ENCODE measurements around the gene ABCG8. TPM values are rescaled to one million over a fixed set of nuclear protein-coding genes. Genes with fewer than 3 reads are reported as not detected.

ABCG8 gene
- total and polyA plus RNA-seq, 10 of the 15 experiments (the other 5 are each of a cell fraction or from before 2014, with no cell fraction given): not detected

DNA sequence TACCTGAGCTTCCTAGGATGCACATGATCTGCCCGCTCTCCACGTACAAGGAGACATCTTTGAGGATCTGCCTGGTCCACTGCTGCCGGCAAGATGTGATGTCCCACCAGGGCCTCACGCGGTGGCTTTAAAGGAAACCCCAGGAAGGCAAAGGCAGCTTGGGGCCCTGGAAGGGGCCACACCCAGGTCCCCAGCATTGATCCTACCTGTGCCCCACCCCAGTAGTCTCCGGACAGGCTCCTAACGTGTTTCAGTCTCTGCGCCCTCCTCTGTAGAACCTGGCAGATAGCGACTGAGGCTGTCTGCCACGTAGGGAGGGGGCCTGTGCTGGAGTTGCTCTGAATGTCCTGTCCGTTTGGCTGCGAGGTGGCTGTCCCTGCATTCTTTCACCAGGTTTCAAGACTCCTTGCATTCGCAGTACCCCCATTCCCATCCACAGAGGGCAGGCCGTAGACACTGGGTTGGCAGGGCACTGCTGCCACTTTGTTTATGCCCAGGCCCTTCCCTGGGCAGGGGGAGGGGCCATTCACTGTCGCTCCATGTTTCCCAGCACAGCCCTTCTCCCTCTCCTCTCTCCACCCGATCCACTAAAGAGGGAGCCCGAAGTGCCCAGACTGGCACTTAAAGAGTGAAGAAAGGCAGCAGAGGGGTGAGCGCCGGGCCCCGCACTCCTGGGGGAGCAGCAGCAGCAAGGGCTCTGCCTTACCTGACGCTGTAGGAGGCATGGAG, 776 bp upstream of the ABCG8 start:
- no peak overlapping the region for H2AFZ ChIP-seq (ENCODE audit: control insufficient read depth, low read depth, low read length)
- RAD21 ChIA-PET (ENCODE audit: unreplicated experiment): no interaction called here
- H3K79me2 ChIP-seq (ENCODE audit: control insufficient read depth, insufficient read depth, low read length): no peaks in the 10 kb centered on the region
- H3K4me2 ChIP-seq (ENCODE audit: control insufficient read depth, insufficient read depth): no peak overlapping the region
- POLR2A ChIA-PET: no interaction called here
- no peak overlapping the region for H3K4me3 ChIP-seq
- DNase-seq (ENCODE audit: low read depth, low spot score): no peak
- SMC1A ChIA-PET (ENCODE audit: uncharacterized antibody, unreplicated experiment): no interaction called here
- BruUV-seq (replicated peaks): no TSS peak
- TF ChIP-seq SKIL (IDR thresholded peaks at IDR 0.05; ENCODE audit: low read depth, poor library complexity, severe bottlenecking): no peak
- 55% methylated on average over 21 of the region's 21 CpGs for WGBS (ENCODE audit: insufficient coverage, insufficient replicate concordance, low lambda C conversion rate, missing lambda C conversion rate)
- H3K9me3 ChIP-seq (replicated peaks; ENCODE audit: control insufficient read depth, insufficient read depth, low read length): no peaks in the 10 kb centered on the region
- H3K27ac ChIP-seq (ENCODE audit: control insufficient read depth, insufficient read depth): no peak overlapping the region
- H3K9ac ChIP-seq (ENCODE audit: control insufficient read depth, insufficient read depth, low read length): no peak overlapping the region
- peaks cover 5 to 6% of the 10 kb centered on the region in 2 experiments; a peak in 3 of 4 replicates for H3K27me3 ChIP-seq (replicated peaks in 1 of 2; ENCODE audit: control insufficient read depth in 2 of 2, insufficient read depth in 2 of 2, low read length in 1 of 2)
- ATAC-seq: no peak
- H3K36me3 ChIP-seq (ENCODE audit: control insufficient read depth in 2 of 2, insufficient read depth in 2 of 2, low read length in 1 of 2): no peaks in the 10 kb centered on the region
- CTCF ChIA-PET: no interaction called here
- no peak for FAIRE-seq
- in situ Hi-C loops (cut with MboI) (no loop called here), intact Hi-C loops (cut with micrococcal nuclease; ENCODE audit: unreplicated experiment) (no loop called here)
- no peaks in the 10 kb centered on the region for H4K20me1 ChIP-seq (ENCODE audit: control insufficient read depth, insufficient read depth)
- no peaks in the 10 kb centered on the region for H3K4me1 ChIP-seq (ENCODE audit: control insufficient read depth, insufficient read depth, low read length)

DNA sequence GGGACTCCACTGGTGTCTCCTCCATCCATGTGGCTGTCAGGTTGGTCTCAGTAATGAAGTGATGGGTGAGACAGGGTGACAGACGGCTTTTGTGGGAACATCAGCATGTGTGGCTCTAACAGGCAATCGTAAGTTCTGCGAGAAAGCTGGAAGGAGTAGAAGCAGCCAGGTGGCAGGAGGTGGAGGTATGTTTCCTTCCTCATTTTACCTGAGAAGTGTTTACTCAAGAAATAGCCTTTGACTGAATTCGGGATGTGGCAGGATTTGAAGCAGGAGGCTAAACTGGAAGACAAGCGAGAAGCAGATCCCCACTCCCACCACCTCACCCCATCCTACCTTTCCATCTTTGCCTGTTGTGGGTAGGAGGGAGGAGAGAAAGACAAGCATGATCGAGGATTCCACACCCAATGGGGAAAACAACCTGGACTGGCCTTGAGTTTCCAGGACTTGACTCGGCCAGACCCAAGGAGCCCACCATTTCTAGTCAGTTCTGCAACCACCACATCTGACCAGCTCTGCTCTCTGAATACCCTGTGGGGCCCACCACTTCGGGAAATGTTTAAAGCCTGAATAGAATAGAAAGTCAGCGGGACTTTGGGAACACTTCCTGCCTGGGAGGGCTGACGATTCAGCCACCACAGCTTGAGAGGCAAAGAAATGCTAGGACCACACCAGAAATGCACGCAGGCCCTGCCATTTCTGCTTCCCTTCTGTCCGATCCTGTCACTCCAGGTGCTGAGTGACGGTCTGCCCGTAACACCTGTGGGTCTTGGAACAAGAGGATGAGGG, 1.2 kb downstream of the ABCG8 start:
- in situ Hi-C loops (cut with MboI) (no loop called here), intact Hi-C loops (cut with micrococcal nuclease; ENCODE audit: unreplicated experiment) (no loop called here)
- CTCF ChIA-PET: no interaction called here
- POLR2A ChIA-PET: no interaction called here
- RAD21 ChIA-PET (ENCODE audit: unreplicated experiment): no interaction called here
- 41% methylated on average over 14 of the region's 14 CpGs for WGBS (ENCODE audit: insufficient coverage, insufficient replicate concordance, low lambda C conversion rate, missing lambda C conversion rate)
- FAIRE-seq: no peak
- SMC1A ChIA-PET (ENCODE audit: uncharacterized antibody, unreplicated experiment): no interaction called here
- H4K20me1 ChIP-seq (ENCODE audit: control insufficient read depth, insufficient read depth): no peaks in the 10 kb centered on the region
- no peak overlapping the region for H3K4me3 ChIP-seq
- no peaks in the 10 kb centered on the region for H3K36me3 ChIP-seq (ENCODE audit: control insufficient read depth in 2 of 2, insufficient read depth in 2 of 2, low read length in 1 of 2)
- H3K79me2 ChIP-seq (ENCODE audit: control insufficient read depth, insufficient read depth, low read length): no peaks in the 10 kb centered on the region
- DNase-seq (ENCODE audit: low read depth, low spot score): no peak
- no peak for ATAC-seq
- H3K9ac ChIP-seq (ENCODE audit: control insufficient read depth, insufficient read depth, low read length): no peak overlapping the region
- H3K4me2 ChIP-seq (ENCODE audit: control insufficient read depth, insufficient read depth): no peak overlapping the region
- peaks cover 4 to 6% of the 10 kb centered on the region in 2 experiments; a peak in 3 of 4 replicates for H3K27me3 ChIP-seq (replicated peaks in 1 of 2; ENCODE audit: control insufficient read depth in 2 of 2, insufficient read depth in 2 of 2, low read length in 1 of 2)
- no peaks in the 10 kb centered on the region for H3K9me3 ChIP-seq (replicated peaks; ENCODE audit: control insufficient read depth, insufficient read depth, low read length)
- no peaks in the 10 kb centered on the region for H3K4me1 ChIP-seq (ENCODE audit: control insufficient read depth, insufficient read depth, low read length)
- no peak overlapping the region for H3K27ac ChIP-seq (ENCODE audit: control insufficient read depth, insufficient read depth)
- no TSS peak for BruUV-seq (replicated peaks)
- no peak overlapping the region for H2AFZ ChIP-seq (ENCODE audit: control insufficient read depth, low read depth, low read length)
- no peak for TF ChIP-seq STAT1 (conservative IDR thresholded peaks at IDR 0.05)
- no peak for TF ChIP-seq FOXK2 (IDR thresholded peaks at IDR 0.05)
- no peak for TF ChIP-seq SMARCA5 (IDR thresholded peaks at IDR 0.05)
- TF ChIP-seq, protein P1, sequence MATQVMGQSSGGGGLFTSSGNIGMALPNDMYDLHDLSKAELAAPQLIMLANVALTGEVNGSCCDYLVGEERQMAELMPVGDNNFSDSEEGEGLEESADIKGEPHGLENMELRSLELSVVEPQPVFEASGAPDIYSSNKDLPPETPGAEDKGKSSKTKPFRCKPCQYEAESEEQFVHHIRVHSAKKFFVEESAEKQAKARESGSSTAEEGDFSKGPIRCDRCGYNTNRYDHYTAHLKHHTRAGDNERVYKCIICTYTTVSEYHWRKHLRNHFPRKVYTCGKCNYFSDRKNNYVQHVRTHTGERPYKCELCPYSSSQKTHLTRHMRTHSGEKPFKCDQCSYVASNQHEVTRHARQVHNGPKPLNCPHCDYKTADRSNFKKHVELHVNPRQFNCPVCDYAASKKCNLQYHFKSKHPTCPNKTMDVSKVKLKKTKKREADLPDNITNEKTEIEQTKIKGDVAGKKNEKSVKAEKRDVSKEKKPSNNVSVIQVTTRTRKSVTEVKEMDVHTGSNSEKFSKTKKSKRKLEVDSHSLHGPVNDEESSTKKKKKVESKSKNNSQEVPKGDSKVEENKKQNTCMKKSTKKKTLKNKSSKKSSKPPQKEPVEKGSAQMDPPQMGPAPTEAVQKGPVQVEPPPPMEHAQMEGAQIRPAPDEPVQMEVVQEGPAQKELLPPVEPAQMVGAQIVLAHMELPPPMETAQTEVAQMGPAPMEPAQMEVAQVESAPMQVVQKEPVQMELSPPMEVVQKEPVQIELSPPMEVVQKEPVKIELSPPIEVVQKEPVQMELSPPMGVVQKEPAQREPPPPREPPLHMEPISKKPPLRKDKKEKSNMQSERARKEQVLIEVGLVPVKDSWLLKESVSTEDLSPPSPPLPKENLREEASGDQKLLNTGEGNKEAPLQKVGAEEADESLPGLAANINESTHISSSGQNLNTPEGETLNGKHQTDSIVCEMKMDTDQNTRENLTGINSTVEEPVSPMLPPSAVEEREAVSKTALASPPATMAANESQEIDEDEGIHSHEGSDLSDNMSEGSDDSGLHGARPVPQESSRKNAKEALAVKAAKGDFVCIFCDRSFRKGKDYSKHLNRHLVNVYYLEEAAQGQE (IDR thresholded peaks at IDR 0.05; ENCODE audit: low read depth, low read length): no peak
- TF ChIP-seq SMC3 (IDR thresholded peaks at IDR 0.05; ENCODE audit: borderline replicate concordance, low read length): no peak
- TF ChIP-seq CHD4 (IDR thresholded peaks at IDR 0.05): no peak
- TF ChIP-seq MEF2B (IDR thresholded peaks at IDR 0.05; ENCODE audit: partially characterized antibody, poor library complexity, severe bottlenecking): no peak
- no peak for TF ChIP-seq ZSCAN29 (IDR thresholded peaks at IDR 0.05)
- no peak for TF ChIP-seq MTA3 (IDR thresholded peaks at IDR 0.05; ENCODE audit: borderline replicate concordance, low read length)
- no peak for TF ChIP-seq POU2F2 (IDR thresholded peaks at IDR 0.05; ENCODE audit: borderline replicate concordance, low read depth, low read length)
